Fibroblast of upper back skin (primary cell): ENCODE measurements around the gene HHLA2.
"Not testable (repeated sequence)": the region's sequence is repeated elsewhere in the genome, so short reads cannot be mapped to it uniquely, and the experiment has no call there.

Source experiments
- DNase-seq: peaks from one replicate; pipeline ENCODE4 v3.0.0-alpha.2; 2013

HHLA2 gene

DNA sequence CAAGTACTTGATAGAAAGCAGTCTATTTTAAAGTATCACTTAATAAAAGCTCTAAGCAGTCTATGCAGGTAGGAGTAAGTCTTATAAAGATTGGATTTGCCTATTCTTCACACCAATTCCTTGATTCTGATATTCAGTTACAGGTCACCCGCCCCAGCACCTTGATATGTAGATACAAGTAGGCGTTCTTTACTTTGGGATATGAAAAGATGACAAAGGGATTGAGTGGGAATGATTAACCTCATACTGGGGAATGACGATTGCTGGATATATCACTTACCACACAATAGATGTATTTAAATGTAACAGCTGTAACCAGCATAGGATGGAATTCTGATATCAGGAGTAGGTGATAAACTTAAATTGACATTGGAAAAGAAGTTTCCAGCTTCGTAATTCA, 47.1 kb downstream of the HHLA2 start:
- no peak for DNase-seq

DNA sequence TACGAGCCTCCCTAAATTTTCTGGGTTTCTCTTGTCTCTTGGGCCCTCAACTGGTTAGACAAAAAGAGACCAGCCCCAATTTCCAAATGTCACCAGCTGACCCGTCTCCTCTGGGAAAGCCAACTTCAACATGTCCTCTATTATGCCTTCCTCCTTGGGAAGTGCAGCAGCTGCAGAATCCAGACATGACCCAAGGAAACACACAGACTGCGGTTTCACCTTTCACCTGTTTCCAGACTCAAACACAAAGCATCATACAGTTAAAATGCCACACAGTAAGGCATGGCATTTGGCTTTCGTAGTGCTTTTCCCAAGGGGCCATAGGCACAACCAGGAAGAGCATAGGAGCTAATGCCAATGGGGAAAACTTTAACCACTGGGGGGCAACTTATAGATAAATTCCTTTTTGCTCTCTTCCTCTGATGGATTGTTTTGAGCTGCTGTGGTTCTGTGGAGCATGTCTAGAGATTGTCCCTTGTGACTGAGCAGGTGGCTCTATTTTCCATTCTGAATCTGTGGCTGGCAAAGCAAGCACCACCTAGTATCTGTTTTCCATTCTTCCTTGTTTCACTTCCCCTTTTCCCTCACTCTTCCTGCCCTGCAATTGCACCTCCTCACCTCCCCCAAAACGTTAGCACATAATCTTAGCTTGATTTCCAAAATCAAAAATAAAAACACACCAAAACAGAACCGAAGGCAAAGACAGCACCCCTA, 49.3 kb downstream of the HHLA2 start:
- DNase-seq, result no peak

DNA sequence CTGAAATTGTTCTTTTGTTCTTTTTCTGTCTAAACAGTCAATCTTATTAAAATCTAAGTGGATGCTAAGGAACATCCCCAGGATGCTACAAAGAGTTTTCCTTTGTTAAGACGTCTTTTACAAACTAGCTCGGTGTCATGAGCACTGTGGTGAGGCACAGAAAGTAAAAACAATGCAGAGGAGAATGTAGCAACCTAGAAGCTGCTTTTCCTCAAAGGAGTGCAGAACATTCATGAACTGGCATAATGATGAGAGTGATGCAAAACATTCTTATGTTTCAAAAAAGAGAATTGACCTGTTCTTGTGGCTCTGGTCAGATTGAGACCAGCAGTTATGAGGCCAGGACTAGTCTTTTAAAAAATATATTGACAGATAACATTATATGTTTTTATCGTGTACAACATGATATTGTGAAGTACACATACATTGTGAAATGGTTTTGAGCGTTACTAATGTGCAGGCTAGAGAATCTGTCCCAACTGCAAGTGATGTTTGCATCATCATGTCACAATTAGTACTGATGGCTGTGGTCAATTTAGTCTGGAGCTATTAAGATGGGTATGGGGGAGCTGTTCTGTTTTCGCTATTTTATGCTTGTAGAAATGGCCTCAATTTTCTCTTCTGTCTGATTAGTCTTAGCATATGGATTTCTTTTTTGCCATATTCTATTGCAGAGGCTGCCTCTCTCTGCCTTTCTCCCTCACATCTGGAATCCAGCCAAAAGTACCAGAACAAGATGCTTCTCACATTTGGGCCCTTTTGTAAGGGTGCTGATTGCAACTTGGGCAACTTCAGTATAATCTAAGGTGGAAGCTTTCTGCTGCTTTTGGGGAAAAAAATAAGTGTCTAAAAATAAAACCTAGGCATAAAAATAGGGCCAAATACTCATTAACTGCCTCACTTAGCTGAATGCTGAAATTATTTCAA, 50.2 kb downstream of the HHLA2 start:
- no peak for DNase-seq

DNA sequence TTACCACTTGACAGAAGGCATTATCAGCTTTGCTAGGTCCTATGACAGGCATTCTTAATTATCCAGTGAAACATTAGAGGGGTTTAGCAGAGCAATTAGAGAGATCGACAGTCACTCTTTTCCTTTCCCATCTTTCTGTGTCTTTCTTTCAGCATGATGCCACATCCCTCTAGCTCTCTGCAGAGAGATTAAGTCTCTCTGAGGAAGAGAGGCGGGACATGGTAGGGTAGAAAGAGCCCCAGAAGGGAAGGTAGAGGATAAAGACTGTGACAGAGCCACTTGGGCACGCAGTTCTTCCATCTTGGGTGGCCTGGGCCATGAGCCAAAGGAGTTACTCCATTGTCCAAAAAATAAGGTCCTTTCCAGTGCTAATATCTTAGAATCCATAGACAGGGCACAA, 55.8 kb downstream of the HHLA2 start:
- DNase-seq, result no peak

DNA sequence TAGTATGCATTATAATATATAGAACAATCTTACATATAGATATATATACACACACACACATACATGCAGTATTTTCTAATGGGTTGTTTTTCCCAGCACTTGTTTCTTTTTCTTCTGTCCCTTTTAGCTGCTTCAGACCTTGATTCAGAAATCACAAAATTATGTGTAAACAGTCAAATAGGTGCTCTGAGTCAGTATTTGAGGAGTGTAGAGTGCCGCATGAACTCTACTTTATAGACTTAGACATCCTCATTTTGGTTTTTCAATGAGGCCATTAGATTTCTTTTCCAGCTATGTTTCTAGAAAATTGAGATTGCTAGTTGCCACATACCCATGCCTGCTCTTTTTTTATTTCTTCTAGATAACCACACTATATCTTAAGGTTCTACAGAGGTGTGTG, 58.2 kb downstream of the HHLA2 start:
- DNase-seq, result no peak

DNA sequence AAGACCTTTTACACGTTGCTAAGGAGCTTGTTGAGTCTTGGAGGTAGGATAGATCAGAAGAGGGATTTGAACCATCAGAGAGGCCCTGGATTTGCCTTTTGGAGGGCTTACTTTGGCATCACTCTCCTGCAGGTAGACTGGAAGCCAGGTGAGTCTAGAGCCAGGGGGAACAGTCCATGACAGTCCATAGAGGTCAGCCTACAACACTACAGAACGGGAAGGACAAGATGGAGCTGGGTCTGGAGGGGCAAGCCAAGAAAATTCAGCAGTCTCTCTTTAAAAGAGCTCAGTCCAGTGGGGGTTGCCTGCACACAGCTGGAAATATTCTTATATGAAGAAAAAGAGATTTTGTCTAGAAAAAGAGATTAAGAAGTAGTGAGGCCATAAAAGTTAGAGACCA, 60.7 kb downstream of the HHLA2 start:
- DNase-seq, result no peak

DNA sequence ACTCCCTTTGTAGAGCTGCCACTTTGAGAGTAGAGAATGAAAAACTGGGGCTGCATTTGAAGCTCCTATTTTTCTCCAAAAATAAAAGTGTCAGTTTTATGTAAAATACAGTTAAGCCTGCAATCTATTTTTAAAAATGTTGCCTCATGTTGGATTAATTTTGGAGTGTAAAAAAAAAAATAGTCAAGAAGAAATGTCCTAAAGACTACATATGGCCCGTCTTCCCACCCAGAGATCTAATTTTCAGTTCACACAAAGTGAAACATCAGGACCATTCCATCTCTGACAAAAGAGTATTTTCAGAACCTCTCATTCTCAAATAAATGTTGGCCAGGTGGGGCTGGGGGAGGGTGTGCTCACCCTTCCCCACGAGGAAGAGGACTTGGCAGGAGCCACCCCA, 62.7 kb downstream of the HHLA2 start:
- no peak for DNase-seq

DNA sequence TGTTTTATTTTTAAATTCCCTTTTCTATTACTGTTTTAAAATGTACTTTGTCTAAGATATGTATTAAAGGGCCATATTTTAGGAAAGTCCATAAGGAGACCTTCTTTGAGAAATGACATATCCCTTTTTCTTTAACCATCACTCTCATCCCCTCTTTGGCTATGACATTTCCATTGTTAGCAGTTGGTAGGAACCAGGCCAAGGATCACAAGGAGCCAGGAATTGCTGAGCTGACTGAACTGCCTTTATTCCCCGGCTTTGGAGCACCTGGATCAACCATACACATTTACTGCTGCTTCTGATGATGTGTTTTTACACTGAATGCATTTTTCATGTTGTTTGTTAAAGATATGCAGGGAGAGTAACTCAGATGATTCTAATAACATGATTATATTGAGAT, 79.7 kb downstream of the HHLA2 start:
- DNase-seq, result no peak

DNA sequence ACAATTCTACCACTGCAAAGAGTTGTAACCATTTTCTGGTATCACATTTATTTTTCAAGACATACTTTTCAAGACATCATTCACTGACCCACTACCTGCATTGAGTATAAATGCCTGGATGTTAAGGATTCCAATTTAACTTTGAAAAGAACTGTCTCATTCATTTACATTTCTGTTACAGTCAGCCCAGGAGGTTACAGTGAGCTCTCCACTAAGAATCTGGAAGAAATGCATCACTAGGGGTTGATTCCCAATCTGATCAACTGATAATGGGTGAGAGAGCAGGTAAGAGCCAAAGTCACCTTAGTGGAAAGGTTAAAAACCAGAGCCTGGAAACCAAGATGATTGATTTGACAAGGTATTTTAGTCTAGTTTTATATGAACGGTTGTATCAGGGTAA, 81.0 kb downstream of the HHLA2 start:
- no peak for DNase-seq

DNA sequence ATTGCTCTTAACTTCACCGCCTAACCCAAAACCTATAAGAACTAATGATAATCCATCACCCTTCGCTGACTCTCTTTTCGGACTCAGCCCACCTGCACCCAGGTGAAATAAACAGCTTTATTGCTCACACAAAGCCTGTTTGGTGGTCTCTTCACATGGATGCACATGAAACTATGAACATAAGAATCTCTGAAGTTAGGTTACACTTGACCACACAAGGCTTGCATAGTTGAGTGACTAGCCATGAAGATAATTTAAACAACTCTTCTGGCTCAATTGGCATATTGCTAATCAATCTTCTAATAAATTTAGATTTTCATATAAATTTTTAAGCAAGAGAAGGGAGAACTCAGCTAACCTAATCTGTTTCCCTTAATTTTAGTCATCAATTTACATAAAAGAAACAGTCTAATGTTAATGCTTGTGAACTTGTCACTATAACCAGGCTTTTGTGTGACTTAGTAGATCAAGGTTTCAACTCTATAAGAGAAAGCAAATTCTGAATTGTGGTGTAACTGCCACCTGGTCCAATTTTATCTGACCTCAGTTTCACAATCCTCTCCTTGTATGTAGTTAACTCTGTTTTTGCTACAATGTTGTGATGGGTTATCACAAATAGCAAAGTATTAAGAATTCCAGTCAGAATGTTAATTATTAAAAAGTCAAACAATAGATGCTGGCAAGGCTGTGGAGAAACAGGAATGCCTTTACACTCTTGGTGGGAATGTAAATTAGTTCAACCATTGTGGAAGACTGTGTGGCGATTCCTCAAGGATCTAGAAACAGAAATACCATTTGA, 82.0 kb downstream of the HHLA2 start:
- DNase-seq, result no peak

DNA sequence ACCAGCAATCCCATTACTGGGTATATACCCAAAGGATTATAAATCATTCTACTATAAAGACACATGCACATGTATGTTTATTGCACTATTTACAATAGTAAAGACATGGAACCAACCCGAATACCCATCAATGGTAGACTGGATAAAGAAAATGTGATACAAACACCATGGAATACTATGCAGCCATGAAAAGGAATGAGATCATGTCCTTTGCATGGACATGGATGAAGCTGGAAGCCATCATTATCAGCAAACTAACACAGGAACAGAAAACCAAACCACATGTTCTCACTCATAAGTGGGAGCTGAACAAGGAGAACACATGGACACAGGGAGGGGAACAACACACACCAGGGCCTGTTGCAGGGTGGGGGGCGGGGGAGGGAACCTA, 82.6 kb downstream of the HHLA2 start:
- not testable (repeated sequence) for DNase-seq

DNA sequence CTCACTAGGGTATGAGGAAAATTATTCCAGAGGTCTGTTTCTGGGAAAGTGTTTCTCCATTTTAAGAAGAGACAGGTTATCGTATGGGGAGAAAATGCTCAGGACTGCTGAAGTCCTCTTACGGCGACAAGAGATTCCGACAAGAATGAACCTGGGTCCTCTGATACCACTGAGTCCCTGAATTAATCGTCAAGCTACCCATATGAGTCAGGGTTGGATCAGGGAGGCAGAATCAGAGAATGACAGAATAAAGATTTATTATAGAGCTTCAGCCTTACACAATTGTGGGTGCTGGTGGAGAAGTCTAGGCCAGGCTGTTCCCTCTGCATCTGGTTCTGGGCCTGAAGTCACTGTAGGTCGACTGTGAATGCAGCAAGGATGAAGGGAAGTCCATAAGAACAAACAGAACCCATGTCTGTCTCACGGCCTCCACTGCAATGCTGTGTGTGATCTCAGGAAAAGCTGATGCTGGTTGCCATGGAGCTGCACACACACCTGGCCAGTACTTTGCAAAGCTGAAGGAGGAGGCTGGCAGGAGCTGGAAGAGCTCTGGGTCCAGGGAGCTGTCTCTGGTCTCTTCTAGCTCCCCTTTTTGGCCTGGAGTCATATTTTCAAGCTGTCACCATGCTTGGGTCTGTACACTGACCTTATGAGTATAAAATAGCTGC, 83.9 kb downstream of the HHLA2 start:
- DNase-seq, result no peak

DNA sequence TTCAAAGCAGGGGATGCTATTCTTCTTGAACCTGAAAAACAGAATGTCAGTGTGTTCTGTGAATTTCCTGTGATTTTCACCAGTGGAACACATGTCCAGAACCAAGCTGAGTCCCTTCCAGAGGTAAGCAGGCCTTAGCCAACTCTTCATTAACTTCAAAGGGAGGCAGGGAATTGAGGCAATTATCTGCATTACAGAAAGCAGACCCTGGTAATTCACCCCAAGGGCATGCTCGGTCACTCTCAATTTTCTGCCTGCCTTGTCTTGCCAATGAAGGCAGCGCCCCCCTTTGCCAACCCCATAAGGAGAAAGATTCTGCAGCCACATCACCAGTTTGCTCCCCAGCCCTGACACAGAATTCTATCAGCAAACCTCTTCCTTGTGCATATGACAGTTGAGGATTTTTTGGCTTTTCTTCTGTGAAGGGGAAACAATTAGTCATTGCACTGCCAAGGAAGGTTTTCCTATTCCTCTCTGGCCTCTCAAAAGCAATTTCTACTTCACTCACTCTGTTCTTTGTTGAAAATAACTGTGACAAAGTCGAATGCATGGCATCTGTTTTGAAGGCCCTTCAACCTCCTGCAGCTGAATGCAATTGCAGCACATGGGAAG, 85.3 kb downstream of the HHLA2 start:
- DNase-seq, result no peak

DNA sequence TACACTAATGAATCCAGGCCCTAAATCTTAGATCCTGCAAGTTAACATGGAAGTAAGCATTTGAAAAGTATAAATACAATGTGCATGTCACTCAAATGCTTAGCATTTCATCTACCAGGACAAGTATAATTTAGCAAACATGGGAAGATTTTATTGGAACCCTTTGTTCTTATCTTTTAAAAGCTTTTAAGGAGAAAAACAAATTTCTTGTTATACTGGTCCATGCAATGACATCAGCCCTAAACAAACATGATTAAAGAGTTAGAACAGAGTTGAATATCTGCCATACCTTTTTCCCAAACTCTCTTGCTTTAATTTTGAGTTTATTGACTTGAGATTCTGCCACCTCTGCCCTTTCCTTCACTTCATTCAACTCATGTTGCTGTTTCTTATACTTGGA, 87.0 kb downstream of the HHLA2 start:
- DNase-seq, result no peak

DNA sequence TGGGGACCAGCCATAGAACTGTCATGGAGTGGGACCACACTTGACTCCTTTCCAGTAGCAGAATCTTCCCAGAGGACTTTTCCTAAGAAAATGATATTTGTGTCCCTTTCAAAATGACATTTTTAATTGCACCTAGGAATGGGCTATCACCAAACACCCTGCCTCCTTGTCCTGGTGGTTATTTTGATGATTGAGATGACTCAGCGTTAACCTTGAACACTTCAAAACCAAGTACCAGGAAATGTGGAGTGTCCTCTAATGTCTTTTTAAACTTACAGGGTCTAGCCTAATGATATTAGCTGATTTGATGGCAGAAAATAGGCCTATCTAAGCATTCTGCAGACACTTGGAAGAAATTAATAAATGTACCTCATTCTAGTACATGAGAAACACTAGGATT, 90.7 kb downstream of the HHLA2 start:
- no peak for DNase-seq

DNA sequence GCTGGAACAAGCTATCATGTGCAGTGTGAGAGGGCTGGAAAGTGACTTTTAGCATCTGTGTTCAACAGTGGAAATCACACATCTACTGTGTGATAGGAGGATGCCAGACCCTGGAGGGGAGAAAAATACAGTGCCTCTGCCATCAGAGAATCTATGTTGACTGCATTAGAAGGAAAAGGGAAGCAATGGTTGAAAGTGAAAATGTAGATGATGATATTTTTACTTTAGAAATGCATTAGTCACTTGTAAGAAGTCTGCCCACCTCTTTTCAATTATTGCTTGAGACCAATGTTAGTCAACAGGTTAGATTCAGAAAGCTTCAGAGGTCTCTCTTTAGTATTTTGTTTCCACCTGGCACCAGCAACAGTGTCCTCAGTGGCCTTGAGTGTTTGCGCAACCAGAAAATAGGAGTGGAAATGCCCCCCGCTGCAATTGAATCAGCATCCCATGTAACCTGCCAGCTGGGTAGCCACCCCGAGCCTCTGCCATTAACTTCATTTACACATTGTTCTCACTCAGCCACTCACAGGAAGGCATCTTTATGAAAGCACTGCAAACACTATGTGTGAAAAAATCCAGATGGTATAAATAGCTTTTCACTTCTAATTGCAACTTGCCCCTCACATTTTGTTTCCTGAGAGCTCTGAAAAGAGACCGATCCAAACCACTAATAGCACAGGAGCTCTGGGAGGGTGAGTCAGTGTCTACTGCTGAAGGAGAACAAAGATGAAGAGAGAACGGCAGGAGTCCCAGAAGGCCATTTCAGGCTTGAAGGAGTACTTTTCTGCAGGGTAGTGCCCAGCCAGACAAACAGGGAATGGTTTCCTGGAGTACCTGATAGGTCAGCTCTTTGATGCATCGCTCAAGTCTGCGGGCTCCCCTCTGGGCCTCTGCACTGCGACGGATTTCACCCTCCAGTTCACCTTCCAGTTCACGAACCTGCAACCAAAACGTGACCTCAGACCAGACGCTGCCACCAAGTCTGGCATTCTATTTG, 92.1 kb downstream of the HHLA2 start:
- DNase-seq, result peak; percentile 53

DNA sequence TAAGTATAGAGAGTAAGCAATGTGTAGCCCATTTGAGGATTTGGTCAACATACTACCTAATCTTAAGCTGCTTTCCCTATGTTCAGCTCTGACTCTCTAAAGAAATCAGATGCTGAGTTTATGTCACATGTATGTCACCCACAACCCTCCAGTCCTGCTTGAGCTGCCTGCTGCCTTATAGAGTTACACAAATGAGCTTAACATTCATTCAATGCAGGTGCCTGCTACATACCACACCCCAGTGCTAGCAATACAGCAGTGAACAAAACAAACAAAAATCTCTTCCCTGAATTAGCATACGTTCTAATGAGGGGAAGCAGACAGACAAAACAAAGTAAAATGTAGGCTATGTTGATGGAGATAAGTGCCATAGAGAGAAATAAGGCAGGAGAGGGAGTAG, 93.0 kb downstream of the HHLA2 start:
- no peak for DNase-seq

DNA sequence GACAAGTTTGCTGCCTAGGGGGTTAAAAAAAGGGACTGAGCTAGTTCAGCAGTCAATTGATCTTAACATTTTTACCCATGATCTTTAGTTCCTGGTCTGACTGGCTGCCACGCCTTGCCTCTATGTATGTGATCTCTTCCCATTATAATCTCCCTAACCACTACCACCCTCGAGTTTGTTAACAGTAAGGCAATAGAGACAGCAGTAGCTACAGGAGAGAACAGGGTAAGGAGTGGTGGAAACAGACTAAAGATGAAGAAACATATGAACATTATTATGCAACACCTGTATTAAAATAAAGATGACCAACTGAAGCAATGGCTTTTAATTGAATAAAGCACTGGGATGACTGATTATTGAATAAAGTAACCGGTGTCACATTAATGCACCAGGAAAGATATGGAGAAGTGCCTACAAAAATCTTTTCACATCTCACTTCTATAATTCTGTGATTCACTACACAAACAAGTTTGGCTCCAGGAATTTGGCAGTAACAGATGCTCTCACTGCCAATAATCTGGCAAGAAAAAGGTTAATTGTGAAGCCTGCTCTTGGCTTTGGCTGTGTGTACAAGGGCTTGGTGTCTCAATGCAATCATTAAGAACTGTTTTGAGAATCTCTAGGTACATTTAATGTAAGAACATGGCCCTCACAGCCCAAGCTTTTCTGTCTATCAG, 95.7 kb downstream of the HHLA2 start:
- DNase-seq, result peak; percentile 66

DNA sequence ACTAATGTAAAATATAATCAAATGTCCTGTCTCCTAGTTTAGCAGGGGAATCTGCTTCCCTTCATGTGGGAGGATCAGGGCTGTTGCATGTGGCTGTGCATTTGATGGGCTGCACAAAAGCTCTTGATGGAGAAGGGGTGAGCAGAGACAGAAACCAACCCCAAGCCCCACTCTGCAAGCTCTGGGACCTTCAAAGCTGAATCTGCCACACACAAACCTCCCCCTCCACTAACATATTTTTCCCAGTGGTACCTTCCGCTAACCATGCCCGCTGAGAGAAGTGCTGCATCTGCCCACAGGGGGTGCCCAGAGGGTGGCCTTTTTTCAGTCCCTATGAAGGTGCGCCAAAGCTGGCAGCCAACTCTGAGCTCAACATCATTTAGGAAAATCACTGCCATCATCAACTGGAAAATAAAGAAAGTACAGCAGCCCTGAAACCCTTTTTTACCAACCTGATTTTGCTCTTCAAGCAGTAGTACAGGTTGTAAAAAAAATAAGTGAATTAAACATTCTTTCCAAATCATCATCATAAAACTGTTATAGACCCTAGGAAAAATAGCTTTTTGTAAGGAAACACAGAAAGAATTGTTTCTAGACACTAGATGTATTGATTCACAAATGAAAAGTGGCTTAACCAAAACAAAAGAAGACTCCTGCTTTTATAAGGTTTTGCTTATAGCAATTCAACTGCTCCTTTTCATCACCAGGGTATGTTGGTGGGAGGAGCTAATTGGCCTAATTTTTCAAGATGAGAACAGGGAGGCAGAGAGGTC, 97.0 kb downstream of the HHLA2 start:
- no peak for DNase-seq

DNA sequence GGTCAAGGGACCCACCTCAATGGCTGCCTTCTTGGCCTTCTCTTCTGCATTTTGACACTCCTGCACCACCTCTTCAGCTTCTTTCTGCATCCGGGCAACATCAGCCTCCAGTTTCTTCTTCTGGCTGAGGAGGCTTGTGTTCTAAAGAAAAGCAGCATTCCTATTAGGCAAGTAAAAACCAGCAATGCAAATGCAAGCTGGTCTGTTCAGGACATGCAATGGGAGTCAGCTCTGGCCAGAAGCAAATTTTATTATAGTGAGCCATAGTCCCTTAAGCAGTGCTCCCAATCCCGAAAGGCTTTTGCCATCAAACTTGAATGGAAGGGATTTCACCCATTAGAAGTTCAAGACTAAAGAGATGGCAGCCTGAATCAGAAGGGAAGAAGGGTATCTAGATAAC, 97.7 kb downstream of the HHLA2 start:
- DNase-seq, result no peak
